ENCODE results near the gene MARCHF10. TPM values are rescaled to one million over a fixed set of nuclear protein-coding genes. Genes with fewer than 3 reads are reported as not detected.

MARCHF10 gene
- total and polyA plus RNA-seq, 2 experiments from 2014 or later, result 1.8 to 2.1 TPM

DNA sequence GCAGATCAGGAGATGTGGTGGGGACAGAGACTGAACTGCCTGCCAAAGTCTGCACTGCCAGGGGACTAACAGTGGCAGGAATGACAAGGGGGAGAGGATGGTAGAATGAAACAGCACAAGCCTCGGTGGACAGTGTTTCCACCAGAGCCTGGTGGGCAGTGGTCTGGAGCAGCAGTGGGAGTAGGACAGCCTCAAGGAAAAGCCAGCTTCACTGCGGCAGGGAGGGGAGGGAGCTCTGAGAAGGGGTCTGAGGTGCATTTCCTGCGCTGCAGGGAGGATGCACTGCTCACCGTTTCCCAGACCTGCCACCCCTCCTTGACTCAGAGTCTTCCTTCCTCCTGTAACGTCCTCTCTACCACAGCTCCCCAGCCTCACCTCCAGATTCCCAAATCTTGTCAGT lies 33.8 kb downstream of the MARCHF10 start:
- peaks cover 10% of the 10 kb centered on the region; the same call in 1 of the 2 replicates for H3K4me1 ChIP-seq (ENCODE audit: insufficient read depth)
- 85 to 89% methylated on average over 5 of the region's 5 CpGs for WGBS, 2 experiments (ENCODE audit: low coverage in 1 of 2, low lambda C conversion rate in 2 of 2, missing lambda C conversion rate in 2 of 2)
- in situ Hi-C loops (cut with MboI), result no loop called here

DNA sequence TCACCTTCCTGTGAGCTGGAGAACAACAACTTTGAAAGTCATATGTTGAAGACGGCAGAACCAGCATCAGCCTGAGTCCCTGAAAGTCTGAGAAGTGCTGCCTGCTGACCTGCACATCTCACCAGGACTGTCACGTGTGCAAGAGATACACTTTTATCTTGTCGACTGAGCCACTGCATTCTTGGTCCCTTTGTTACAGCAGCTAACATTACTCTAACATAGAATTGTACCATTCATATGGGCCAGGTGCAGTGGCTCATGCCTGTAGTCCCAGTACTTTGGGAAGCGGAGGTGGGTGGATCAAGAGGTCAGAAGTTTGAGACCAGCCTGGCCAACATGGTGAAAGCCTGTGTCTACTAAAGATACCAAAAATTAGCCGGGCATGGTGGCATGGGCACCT lies 40.1 kb downstream of the MARCHF10 start:
- H3K27me3 ChIP-seq (replicated peaks; ENCODE audit: insufficient read depth), result no peaks in the 10 kb centered on the region
- H4K20me1 ChIP-seq (ENCODE audit: insufficient read depth), result no peaks in the 10 kb centered on the region
- no peaks in the 10 kb centered on the region for H3K9me2 ChIP-seq (ENCODE audit: insufficient read depth)
- H3K9me3 ChIP-seq (ENCODE audit: low read depth), result no peaks in the 10 kb centered on the region
- H3K9ac ChIP-seq, result no peak overlapping the region
- no peaks in the 10 kb centered on the region for H3K4me1 ChIP-seq (ENCODE audit: insufficient read depth)
- no peak overlapping the region for H3K27ac ChIP-seq
- no peaks in the 10 kb centered on the region for H3K36me3 ChIP-seq (ENCODE audit: low read depth)
- 72 to 77% methylated on average over 5 of the region's 5 CpGs for WGBS, 2 experiments (ENCODE audit: low coverage in 1 of 2, low lambda C conversion rate in 2 of 2, missing lambda C conversion rate in 2 of 2)
- in situ Hi-C loops (cut with MboI), result no loop called here
- H3F3A ChIP-seq (ENCODE audit: insufficient read depth), result no peaks in the 10 kb centered on the region
- no peak for TF ChIP-seq EZH2phosphoT487 (IDR thresholded peaks at IDR 0.05; ENCODE audit: insufficient read depth, low read depth)
- DNase-seq, result no peak
- no peak overlapping the region for H3K4me3 ChIP-seq
- H3K4me2 ChIP-seq (ENCODE audit: unreplicated experiment), result no peak overlapping the region
- H2AFZ ChIP-seq, result no peak overlapping the region
- H3K79me2 ChIP-seq (ENCODE audit: insufficient read depth), result no peaks in the 10 kb centered on the region

More for the DNA sequence above, 33.8 kb downstream of the MARCHF10 start:
- Histone ChIP-seq H3K9me2 (ENCODE audit: insufficient read depth) (no peaks in the 10 kb centered on the region), H3K79me2 (ENCODE audit: insufficient read depth) (no peaks in the 10 kb centered on the region), H3K27ac (no peak overlapping the region), H4K20me1 (ENCODE audit: insufficient read depth) (no peaks in the 10 kb centered on the region), H3K4me3 (no peak overlapping the region), H3K27me3 (replicated peaks; ENCODE audit: insufficient read depth) (no peaks in the 10 kb centered on the region), H3K4me2 (ENCODE audit: unreplicated experiment) (no peak overlapping the region), H3K9me3 (ENCODE audit: low read depth) (no peaks in the 10 kb centered on the region), H3K9ac (no peak overlapping the region), H3F3A (ENCODE audit: insufficient read depth) (peaks cover 10% of the 10 kb centered on the region), H2AFZ (no peak overlapping the region), H3K36me3 (ENCODE audit: low read depth) (no peaks in the 10 kb centered on the region)
- TF ChIP-seq EZH2phosphoT487 (IDR thresholded peaks at IDR 0.05; ENCODE audit: insufficient read depth, low read depth), result no peak
- TF ChIP-seq EZH2 (IDR thresholded peaks at IDR 0.05; ENCODE audit: insufficient read depth, poor library complexity, severe bottlenecking), result no peak
- no peak for DNase-seq

DNA sequence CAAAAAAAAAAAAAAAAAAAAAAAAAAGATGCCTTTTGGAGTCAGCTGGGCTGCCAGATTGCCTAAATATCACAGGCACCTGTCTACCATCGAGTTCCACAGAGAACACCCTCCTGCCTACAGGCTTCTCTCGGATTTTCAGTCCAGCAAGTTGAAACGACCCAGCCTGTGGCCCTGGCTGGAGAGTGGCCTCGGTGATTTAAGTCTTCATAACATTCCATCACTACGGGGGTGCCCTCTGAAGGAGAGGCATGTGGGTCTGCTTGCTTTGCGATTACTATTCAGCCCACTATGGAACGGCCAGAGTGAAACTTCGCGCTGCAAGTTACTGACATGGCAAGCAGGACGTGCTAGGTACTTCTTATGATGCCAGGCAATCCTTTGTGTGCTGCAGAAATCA lies 42.8 kb downstream of the MARCHF10 start:
- no peaks in the 10 kb centered on the region for H3K27me3 ChIP-seq (replicated peaks; ENCODE audit: insufficient read depth)
- in situ Hi-C loops (cut with MboI), result no loop called here
- no peaks in the 10 kb centered on the region for H3K9me3 ChIP-seq (ENCODE audit: low read depth)
- H4K20me1 ChIP-seq (ENCODE audit: insufficient read depth), result no peaks in the 10 kb centered on the region
- no peak for DNase-seq
- H3F3A ChIP-seq (ENCODE audit: insufficient read depth), result peaks cover 6% of the 10 kb centered on the region
- H3K4me1 ChIP-seq (ENCODE audit: insufficient read depth), result peaks cover 9% of the 10 kb centered on the region
- no peak overlapping the region for H3K27ac ChIP-seq
- no peaks in the 10 kb centered on the region for H3K36me3 ChIP-seq (ENCODE audit: low read depth)
- WGBS, 2 experiments (ENCODE audit: low coverage in 1 of 2, low lambda C conversion rate in 2 of 2, missing lambda C conversion rate in 2 of 2), result 81 to 84% methylated on average over 10 of the region's 10 CpGs
- H3K79me2 ChIP-seq (ENCODE audit: insufficient read depth), result no peaks in the 10 kb centered on the region
- H2AFZ ChIP-seq, result no peak overlapping the region
- TF ChIP-seq EZH2phosphoT487 (IDR thresholded peaks at IDR 0.05; ENCODE audit: insufficient read depth, low read depth), result no peak
- no peak for TF ChIP-seq EZH2 (IDR thresholded peaks at IDR 0.05; ENCODE audit: insufficient read depth, poor library complexity, severe bottlenecking)
- H3K4me2 ChIP-seq (ENCODE audit: unreplicated experiment), result no peak overlapping the region
- no peak overlapping the region for H3K9ac ChIP-seq
- H3K4me3 ChIP-seq, result no peak overlapping the region
- no peaks in the 10 kb centered on the region for H3K9me2 ChIP-seq (ENCODE audit: insufficient read depth)

DNA sequence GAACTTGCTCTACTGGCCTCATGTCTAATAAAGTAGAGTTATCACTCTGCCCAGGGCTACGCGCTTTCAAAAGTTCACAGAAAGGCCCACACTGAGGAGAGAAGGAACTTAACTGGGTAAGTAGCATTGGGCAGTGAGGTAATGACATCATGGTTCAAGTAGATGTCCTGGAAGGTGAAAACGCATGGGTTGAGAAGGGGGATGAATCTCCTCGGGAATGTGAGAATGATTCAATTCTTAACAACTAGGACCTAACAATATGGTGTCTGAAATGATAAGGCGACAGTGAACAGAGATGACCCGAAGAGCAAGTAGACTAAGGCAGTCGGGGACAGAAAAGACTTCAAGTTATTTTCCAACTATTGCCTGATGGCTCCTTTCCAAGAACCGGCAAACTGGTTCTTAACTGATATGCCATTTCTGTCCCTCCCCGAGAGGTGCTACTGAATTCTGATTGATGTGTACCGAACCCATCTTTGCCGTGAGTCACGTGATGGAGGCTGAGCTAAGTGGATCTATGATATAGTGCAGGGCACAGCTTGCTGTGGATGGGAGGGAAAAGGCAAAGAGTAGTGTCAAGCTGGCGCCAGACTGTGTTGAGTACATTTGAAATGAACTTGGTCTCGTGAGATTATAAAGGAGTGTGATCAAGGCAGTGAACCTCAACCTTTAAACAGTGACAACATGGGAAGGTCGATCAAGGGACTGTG lies 44.1 kb downstream of the MARCHF10 start:
- no peak for DNase-seq
- Histone ChIP-seq H4K20me1 (ENCODE audit: insufficient read depth) (no peaks in the 10 kb centered on the region), H3K36me3 (ENCODE audit: low read depth) (no peaks in the 10 kb centered on the region), H3K79me2 (ENCODE audit: insufficient read depth) (no peaks in the 10 kb centered on the region), H3K4me2 (ENCODE audit: unreplicated experiment) (no peak overlapping the region), H2AFZ (no peak overlapping the region), H3K27ac (no peak overlapping the region), H3K27me3 (replicated peaks; ENCODE audit: insufficient read depth) (no peaks in the 10 kb centered on the region), H3K9me3 (ENCODE audit: low read depth) (no peaks in the 10 kb centered on the region), H3F3A (ENCODE audit: insufficient read depth) (peaks cover 15% of the 10 kb centered on the region), H3K9me2 (ENCODE audit: insufficient read depth) (no peaks in the 10 kb centered on the region), H3K9ac (no peak overlapping the region), H3K4me1 (ENCODE audit: insufficient read depth) (peaks cover 19% of the 10 kb centered on the region), H3K4me3 (no peak overlapping the region)
- in situ Hi-C loops (cut with MboI), result no loop called here
- 94% methylated on average over 15 of the region's 15 CpGs for WGBS, 2 experiments (ENCODE audit: low coverage in 1 of 2, low lambda C conversion rate in 2 of 2, missing lambda C conversion rate in 2 of 2)
- TF ChIP-seq EZH2 (IDR thresholded peaks at IDR 0.05; ENCODE audit: insufficient read depth, poor library complexity, severe bottlenecking), result no peak
- no peak for TF ChIP-seq EZH2phosphoT487 (IDR thresholded peaks at IDR 0.05; ENCODE audit: insufficient read depth, low read depth)
